Choroid plexus epithelial cell (primary cell): ENCODE data around the gene OBP2B.
"Not testable (repeated sequence)": the region's sequence is repeated elsewhere in the genome, so short reads cannot be mapped to it uniquely, and the experiment has no call there.

Experiments used
- DNase-seq: peaks from one replicate; pipeline ENCODE4 v3.0.0-alpha.2; 2010; ENCODE audit warnings: low read depth
- H3K4me3 ChIP-seq: 2 replicates; pipeline ENCODE4 v1.5.1; 2011; ENCODE audit warnings: low read depth, mild to moderate bottlenecking, control low read depth, low read length, moderate library complexity
- CTCF ChIP-seq: conservative IDR thresholded peaks from 2 replicates; pipeline ENCODE4 v1.5.1; 2011; ENCODE audit warnings: low read depth, mild to moderate bottlenecking, control low read depth, inconsistent platforms, low read length, moderate library complexity

Gene OBP2B

GRCh38 chr9:133221177-133221809, 12.2 kb upstream of the OBP2B start:
- no peak for DNase-seq

GRCh38 chr9:133218049-133218975, 9.3 kb upstream of the OBP2B start:
- H3K4me3 ChIP-seq, DNase-seq: not testable (repeated sequence)

More at GRCh38 chr9:133221177-133221809, 12.2 kb upstream of the OBP2B start:
- no peak overlapping the region for H3K4me3 ChIP-seq
- TF ChIP-seq CTCF: no peak

- H3K4me3 ChIP-seq, DNase-seq: not testable (repeated sequence)
Observed at GRCh38 chr9:133217333-133217988, 8.4 kb upstream of the OBP2B start.

- not testable (repeated sequence) for DNase-seq, H3K4me3 ChIP-seq
Observed at GRCh38 chr9:133214276-133214675, 5.2 kb upstream of the OBP2B start.

- DNase-seq: no peak
- no peak for TF ChIP-seq CTCF
- H3K4me3 ChIP-seq: no peak overlapping the region
Observed at GRCh38 chr9:133210609-133211008, 1.6 kb upstream of the OBP2B start.

- no peak for TF ChIP-seq CTCF
- no peak overlapping the region for H3K4me3 ChIP-seq
- DNase-seq: no peak
Observed at GRCh38 chr9:133210202-133210532, 1.1 kb upstream of the OBP2B start.

GRCh38 chr9:133209327-133210201, 514 bp upstream of the OBP2B start:
- not testable (repeated sequence) for DNase-seq, H3K4me3 ChIP-seq

GRCh38 chr9:133208171-133208879, 725 bp downstream of the OBP2B start:
- H3K4me3 ChIP-seq, DNase-seq: not testable (repeated sequence)
